Aortic smooth muscle cell (primary cell): ENCODE data around the gene ZNF440. TPM values are rescaled to one million over a fixed set of nuclear protein-coding genes. Genes with fewer than 3 reads are reported as not detected.

Experiments
- total RNA-seq: library from RNA; depleted of rRNA; stranded (reverse); fragments of >200 nt; gene quantifications from 2 replicates; pipeline ENCODE4 v1.2.3, GENCODE V29; 2014

The ZNF440 gene
- 8.3 and 8.8 TPM in 2 replicates for total RNA-seq

DNA sequence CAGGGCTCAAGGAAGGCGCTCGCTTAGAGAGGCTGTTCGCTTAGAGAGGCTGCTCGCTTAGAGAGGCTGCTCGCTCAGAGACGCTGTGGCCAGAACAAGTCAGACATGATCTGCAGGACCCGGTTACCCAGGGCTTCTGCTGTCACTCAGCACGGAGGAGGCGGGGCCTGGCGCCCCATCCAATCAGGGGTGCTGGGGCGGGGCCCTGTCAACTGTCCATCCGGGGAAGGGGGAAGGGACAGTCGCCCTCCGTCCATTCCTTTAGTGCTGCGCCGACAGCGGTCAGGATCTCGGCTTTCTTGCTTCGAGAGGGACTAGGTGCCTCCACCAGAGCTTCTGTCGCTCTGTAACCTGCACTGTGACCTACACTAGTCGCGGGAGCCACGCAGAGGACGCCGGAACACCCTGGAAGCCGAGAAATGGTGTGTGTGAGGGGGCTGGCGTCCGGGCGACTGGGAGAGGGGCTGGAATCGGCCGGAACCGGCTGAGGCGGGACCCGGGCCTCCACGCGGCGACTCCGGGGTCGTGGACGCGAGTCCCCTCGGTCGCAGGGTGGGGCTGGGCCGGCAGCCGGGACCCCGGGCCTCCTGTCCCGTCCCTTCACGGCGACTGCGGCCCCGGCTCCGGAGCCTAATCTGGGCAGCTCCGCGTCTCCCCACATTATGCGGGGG, at the start of gene ZNF440:
TSS of gene ZNF440 (plus strand) at position 245 of the 671 bp plus-strand sequence. CDS start at position 420, 175 bp downstream.

DNA sequence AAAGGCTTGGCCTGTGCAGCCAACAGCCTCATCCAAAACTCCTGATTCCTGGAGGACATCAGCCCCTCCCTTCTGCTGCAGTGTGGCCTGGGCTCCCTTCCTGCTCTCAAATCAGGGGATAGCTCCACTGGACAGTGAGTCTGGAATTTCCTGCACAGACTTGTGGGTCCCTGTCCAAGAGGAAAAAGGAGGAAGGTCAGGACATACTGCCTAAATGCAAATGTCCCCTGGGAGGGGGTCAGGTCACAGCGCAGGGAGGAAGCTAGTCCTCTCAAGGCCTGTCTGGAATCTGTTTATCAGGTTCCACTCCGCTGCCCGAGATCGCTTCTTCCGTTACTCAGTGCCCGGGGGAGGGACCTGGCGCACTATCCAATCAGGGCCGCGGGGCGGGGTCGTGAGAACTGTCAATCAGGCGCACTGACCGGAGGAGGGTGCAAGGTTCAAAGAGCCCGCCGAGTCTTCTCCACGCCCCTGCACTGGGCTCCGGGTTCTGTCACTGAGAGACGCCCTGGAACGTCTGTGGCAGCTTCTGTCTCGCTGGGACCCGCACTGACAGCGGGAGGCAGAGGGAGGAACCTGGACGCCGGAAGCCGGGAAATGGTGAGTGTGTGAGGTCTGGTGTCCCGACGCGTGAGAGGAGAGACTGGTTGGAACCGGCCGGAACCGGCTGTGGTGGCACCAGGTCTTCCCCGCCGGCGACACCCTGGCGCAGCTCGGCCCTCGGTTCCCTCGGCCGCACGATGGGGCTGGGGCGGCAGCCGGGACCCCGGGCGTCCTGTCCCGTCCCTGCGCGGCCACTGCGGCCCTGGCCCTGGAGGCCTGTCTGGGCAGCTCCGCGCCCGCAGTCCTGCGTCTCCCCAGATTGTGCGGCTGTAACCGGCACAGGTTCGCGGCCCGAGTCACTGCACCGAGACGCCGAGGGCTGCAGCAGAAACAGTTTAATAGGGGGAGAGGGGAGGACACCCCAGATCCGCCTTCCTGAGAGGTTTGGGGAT, 47.2 kb upstream of the ZNF440 start, which contains the start of gene ZNF441:
TSS of gene ZNF441 (plus strand) at position 404 of the 995 bp plus-strand sequence. CDS start at position 598, 194 bp downstream.

DNA sequence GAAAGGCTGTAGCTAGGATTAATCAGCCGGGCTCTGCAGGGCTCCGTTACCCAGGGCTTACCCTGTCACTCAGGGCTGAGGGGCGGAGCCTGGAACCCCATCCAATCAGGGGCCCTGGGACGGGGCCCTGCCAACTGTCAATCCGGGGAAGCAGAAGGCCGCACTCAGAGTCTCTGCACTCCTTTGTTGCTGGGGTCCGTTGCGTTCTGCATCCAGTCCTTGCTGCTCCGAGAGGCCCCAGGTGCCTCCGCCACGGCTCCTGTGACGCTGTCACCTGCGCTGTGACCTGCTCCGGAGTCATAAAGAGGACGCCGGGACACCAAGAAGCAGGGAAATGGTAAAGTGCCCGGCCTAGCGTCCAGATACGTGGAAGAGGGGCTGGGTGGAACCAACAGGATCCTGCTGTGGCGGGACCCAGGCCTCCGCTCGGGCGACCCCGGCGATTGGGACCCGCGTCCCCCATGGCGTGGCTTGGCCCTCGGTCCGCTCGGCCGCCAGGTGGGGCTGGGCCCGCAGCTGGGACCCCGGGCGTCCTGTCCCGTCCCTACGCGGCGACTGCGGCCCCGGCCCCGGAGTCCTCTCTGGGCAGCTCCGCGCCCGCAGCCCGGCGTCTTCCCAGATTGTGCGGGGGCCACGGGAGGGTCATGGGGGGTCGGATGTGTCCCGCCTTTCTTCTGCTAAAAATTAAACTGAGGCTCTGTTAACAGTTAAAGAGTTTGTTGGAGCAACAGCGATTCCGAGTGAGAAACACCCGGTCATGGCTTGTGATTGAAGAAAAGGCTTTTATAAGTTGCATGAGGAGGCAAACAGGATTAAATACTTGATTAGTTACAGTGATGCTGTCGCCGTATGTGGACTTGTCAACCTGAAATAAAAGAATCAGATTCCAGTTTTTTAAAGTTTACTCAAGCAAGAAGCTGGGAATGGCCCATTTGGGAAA, 15.4 kb upstream of the ZNF440 start, which contains the start of gene ZNF491:
TSS of gene ZNF491 (plus strand) at position 133 of the 940 bp plus-strand sequence. CDS start 7,431 bp downstream, outside the sequence.

DNA sequence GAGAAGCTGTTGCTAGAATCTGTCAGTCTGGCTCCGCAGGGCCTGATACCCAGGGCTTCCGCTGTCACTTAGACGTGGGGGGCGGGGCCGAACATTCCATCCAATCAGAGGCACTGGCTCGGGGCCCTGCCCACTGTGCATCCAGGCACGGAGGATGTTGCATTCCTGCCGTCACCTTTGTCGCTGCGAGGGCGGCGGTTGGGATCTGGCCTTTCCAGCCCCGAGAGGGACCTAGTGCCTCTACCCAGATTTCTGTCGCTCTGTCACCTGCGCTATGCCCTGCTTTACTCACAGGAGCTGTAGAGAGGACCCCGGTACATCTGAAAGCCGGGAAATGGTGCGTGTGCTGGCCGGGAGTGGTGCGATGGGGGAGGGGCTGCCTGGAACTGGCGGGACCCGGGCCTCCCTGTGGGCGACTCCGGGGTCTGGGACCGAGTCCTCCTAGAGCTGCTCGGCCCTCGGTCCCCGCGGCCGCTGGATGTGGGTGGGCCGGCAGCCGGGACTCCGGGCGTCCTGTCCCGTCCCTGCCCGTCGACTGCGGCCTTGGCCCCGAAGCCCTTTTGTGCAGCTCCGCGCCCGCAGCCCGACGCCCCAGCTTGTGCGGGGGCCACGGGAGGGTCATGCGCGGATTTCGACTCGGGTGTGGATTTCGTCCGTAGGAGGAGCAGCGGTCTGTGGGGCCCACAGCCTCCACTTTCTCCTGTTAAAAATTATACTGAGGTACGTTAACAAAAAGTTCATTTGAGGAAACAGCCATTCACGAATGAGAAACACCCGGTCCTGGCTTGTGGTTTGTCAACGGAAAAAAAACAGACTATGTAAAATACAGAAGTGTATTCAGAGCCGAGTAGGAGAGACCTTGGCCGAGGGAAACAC, 34.8 kb downstream of the ZNF440 start, which contains the start of gene ZNF439:
TSS of gene ZNF439 (plus strand) at position 133 of the 876 bp plus-strand sequence. CDS start at position 275, 142 bp downstream.

Other genes with a start within 250 kb of the ZNF440 start
- 0.40 and 0.44 TPM in 2 replicates for gene ACP5, start 236.6 kb upstream of the ZNF440 start, total RNA-seq
- 14.9 and 17.6 TPM in 2 replicates for gene ZNF627, start 216.8 kb upstream of the ZNF440 start, total RNA-seq
- gene ZNF823, start 75.3 kb upstream of the ZNF440 start, total RNA-seq: 4.6 and 5.3 TPM in 2 replicates
- 18.6 and 20.5 TPM in 2 replicates for gene ZNF441, start 47.3 kb upstream of the ZNF440 start, total RNA-seq
- gene ZNF491, start 15.8 kb upstream of the ZNF440 start, total RNA-seq: 3.0 and 5.0 TPM in 2 replicates
- 6.7 and 7.4 TPM in 2 replicates for gene ZNF439, start 34.5 kb downstream of the ZNF440 start, total RNA-seq
- gene ZNF69, start 73.5 kb downstream of the ZNF440 start, total RNA-seq: 3.6 and 4.7 TPM in 2 replicates
- 7.9 and 8.2 TPM in 2 replicates for gene ZNF700, start 110.8 kb downstream of the ZNF440 start, total RNA-seq
- 2.4 TPM in 2 replicates for gene ZNF763, start 150.8 kb downstream of the ZNF440 start, total RNA-seq
- gene ZNF433, start 221.4 kb downstream of the ZNF440 start, total RNA-seq: 6.1 and 7.9 TPM in 2 replicates
- gene ZNF878, start 238.7 kb downstream of the ZNF440 start, total RNA-seq: 0.06 and 0.26 TPM in 2 replicates